Parathyroid adenoma (tissue), 2 donors: ENCODE results near the gene BDP1.

ENCODE experiments used
- H2AFZ ChIP-seq: fragments of 300-600 bp; sonication (generic); one replicate; pipeline ENCODE4 v1.7.0; 2017; ENCODE audit warnings: antibody characterized with exemption, mild to moderate bottlenecking
- H3K27ac ChIP-seq: fragments of 300-600 bp; sonication (generic); one replicate; pipeline ENCODE4 v1.7.0; 2017
- H3K27me3 ChIP-seq: fragments of 300-600 bp; sonication (generic); one replicate; pipeline ENCODE4 v1.7.0; 2017; ENCODE audit warnings: low read length; ENCODE audit not compliant: control insufficient read depth, insufficient read depth
- H3K36me3 ChIP-seq: fragments of 300-600 bp; sonication (generic); one replicate; pipeline ENCODE4 v1.7.0; 2017; ENCODE audit warnings: low read length; ENCODE audit not compliant: control insufficient read depth, insufficient read depth
- H3K4me1 ChIP-seq: fragments of 300-600 bp; sonication (generic); one replicate; pipeline ENCODE4 v1.7.0; 2017; ENCODE audit warnings: control low read depth
- H3K4me2 ChIP-seq: fragments of 300-600 bp; sonication (generic); one replicate; pipeline ENCODE4 v1.7.0; 2017; ENCODE audit warnings: low read length
- H3K4me3 ChIP-seq: fragments of 300-600 bp; sonication (generic); one replicate; pipeline ENCODE4 v1.7.0; 2017; ENCODE audit warnings: low read depth, low read length
- H3K79me2 ChIP-seq: fragments of 300-600 bp; sonication (generic); one replicate; pipeline ENCODE4 v1.7.0; 2017; ENCODE audit warnings: control low read depth
- H3K9ac ChIP-seq: fragments of 300-600 bp; sonication (generic); one replicate; pipeline ENCODE4 v1.7.0; 2017; ENCODE audit warnings: mild to moderate bottlenecking
- H3K9me3 ChIP-seq: fragments of 300-600 bp; sonication (generic); one replicate; pipeline ENCODE4 v1.7.0; 2017; ENCODE audit warnings: low read length; ENCODE audit not compliant: control insufficient read depth
- CTCF ChIP-seq: fragments of 300-600 bp; sonication (generic); IDR thresholded peaks from one replicate; pipeline ENCODE4 v1.7.0; 2017; ENCODE audit warnings: antibody characterized with exemption, mild to moderate bottlenecking
- donor health status: primary hyperparathyroidism.

The BDP1 gene

GRCh38 chr5:71454913-71455312 lies 538 bp upstream of the BDP1 start:
- H3K4me1 ChIP-seq = peaks cover 3% of the 10 kb centered on the region
- no peaks in the 10 kb centered on the region for H3K27me3 ChIP-seq
- H3K79me2 ChIP-seq = peaks cover 4% of the 10 kb centered on the region
- H3K9ac ChIP-seq = no peak overlapping the region
- H3K9me3 ChIP-seq = no peaks in the 10 kb centered on the region
- no peaks in the 10 kb centered on the region for H3K36me3 ChIP-seq
- peak overlapping the region; percentile 66 for H3K4me2 ChIP-seq
- peak overlapping the region; percentile 93 for H2AFZ ChIP-seq
- no peak for TF ChIP-seq CTCF
- peak overlapping the region; percentile 78 for H3K27ac ChIP-seq
- H3K4me3 ChIP-seq = peak overlapping the region; percentile 89

- Histone ChIP-seq H3K79me2 (peaks cover 4% of the 10 kb centered on the region), H3K4me1 (peaks cover 3% of the 10 kb centered on the region), H3K27ac (peak overlapping the region; percentile 78), H3K4me3 (peak overlapping the region; percentile 89), H3K9me3 (no peaks in the 10 kb centered on the region), H3K27me3 (no peaks in the 10 kb centered on the region), H2AFZ (peak overlapping the region; percentile 93), H3K36me3 (no peaks in the 10 kb centered on the region), H3K9ac (no peak overlapping the region), H3K4me2 (peak overlapping the region; percentile 66)
- TF ChIP-seq CTCF = no peak
Observed at GRCh38 chr5:71456362-71456743, 902 bp downstream of the BDP1 start.

GRCh38 chr5:71457106-71457505 lies 1.7 kb downstream of the BDP1 start:
- H2AFZ ChIP-seq = no peak overlapping the region
- H3K36me3 ChIP-seq = no peaks in the 10 kb centered on the region
- peaks cover 3% of the 10 kb centered on the region for H3K4me1 ChIP-seq
- H3K27ac ChIP-seq = no peak overlapping the region
- peak overlapping the region; percentile 66 for H3K4me2 ChIP-seq
- H3K4me3 ChIP-seq = no peak overlapping the region
- H3K9me3 ChIP-seq = no peaks in the 10 kb centered on the region
- peaks cover 4% of the 10 kb centered on the region for H3K79me2 ChIP-seq
- no peak for TF ChIP-seq CTCF
- H3K27me3 ChIP-seq = no peaks in the 10 kb centered on the region
- H3K9ac ChIP-seq = no peak overlapping the region

- Histone ChIP-seq H3K9me3 (no peaks in the 10 kb centered on the region), H3K4me2 (no peak overlapping the region), H3K9ac (no peak overlapping the region), H3K79me2 (peaks cover 7% of the 10 kb centered on the region), H3K27ac (no peak overlapping the region), H3K4me3 (no peak overlapping the region), H3K4me1 (peaks cover 3% of the 10 kb centered on the region), H3K27me3 (no peaks in the 10 kb centered on the region), H2AFZ (no peak overlapping the region), H3K36me3 (no peaks in the 10 kb centered on the region)
- no peak for TF ChIP-seq CTCF
Observed at GRCh38 chr5:71460693-71461092, 5.2 kb downstream of the BDP1 start.

- Histone ChIP-seq H3K4me2 (no peak overlapping the region), H3K79me2 (peaks cover 7% of the 10 kb centered on the region), H2AFZ (no peak overlapping the region), H3K36me3 (no peaks in the 10 kb centered on the region), H3K27ac (no peak overlapping the region), H3K4me1 (peaks cover 3% of the 10 kb centered on the region), H3K4me3 (no peak overlapping the region), H3K9me3 (no peaks in the 10 kb centered on the region), H3K27me3 (no peaks in the 10 kb centered on the region), H3K9ac (no peak overlapping the region)
- TF ChIP-seq CTCF = no peak
Observed at GRCh38 chr5:71461360-71461759, 5.9 kb downstream of the BDP1 start.
